SK-N-DZ (cell line): ENCODE data around the gene REPIN1. TPM values are rescaled to one million over a fixed set of nuclear protein-coding genes. Genes with fewer than 3 reads are reported as not detected.

ENCODE experiments used
- DNase-seq: peaks from one replicate; pipeline ENCODE4 v3.0.0-alpha.2; 2015; ENCODE audit warnings: low spot score
- polyA plus RNA-seq, 2 experiments: library from polyadenylated mRNA; depleted of rRNA; stranded (reverse); fragments of >200 nt; gene quantifications; 2 replicates each; pipeline ENCODE4 v1.2.3, GENCODE V29; 2014

The REPIN1 gene
- polyA plus RNA-seq (2014; cell fraction: cytosol; rRNA removed), result 153 and 165 TPM in 2 replicates
- polyA plus RNA-seq (2014; cell fraction: nucleus; rRNA removed), result 147 and 176 TPM in 2 replicates

GRCh38 chr7:150368096-150368883, at the start of gene REPIN1:
REPIN1 (plus strand) TSS chr7:150368822; CDS start chr7:150369712, 890 bp downstream.
- peak; percentile 88 for DNase-seq

DNA sequence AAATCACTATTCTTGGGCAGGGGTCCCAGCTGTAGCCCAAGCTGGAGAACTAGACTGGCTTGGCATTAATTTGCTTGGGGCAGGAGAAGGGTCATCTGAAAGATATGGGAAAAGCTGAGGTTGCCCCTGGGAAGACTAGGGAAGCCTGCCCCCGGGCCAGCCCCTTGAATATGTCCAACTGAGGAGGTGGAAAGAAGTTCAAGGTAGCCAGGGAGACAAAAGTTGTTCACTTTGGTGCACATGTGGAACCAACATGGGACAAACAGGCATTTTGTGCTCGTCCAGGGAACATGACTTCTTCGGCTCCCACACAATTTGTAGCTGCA, 46.9 kb upstream of the REPIN1 start:
- no peak for DNase-seq

- peak; percentile 41 for DNase-seq
Measured at GRCh38 chr7:150322114-150322832, 46.3 kb upstream of the REPIN1 start.

DNA sequence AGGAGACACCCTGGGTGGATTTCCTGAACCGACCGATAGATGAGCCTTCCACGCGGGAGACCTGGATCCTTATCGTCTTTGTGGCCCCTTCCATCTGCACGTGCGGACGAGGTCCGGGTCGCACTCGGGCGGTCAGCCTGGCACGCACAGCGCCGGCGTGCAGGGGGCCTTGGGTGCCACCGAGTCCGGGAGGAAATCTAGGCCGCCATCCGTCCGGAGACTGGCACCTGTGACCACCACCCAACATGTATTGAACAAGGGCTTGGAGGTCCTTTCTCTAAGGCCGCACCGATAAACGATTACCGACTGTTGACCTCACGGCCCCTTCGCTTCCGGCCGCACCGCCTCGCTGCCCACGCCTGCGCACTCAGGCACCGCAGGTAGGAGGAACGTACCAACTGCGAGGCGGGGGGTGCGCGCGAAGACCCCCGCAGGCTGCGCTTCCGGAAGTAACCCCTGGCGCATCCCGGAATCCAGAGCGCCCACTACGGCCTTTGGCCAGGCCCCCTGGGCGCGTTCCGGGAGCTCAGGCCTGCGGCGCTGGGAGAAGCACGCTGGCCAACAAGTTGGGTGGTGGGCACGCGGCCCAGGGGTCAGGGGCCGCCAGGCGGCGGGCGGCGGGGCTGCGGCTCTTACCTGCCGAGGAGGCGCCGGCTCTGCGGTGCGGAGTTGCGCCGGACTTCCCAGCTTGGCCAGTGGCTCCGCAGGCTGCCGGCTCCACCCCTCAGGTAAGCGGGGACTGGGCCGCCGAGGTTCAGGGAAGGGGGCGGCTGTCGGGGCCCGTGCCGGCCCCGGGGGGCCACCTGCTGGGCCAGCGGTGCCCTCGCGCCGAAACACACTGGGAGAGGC, 45.6 kb upstream of the REPIN1 start, which contains the start of the genes ACTR3C and LRRC61:
Gene ACTR3C, minus strand, starts transcription at position 713 of the 849 bp plus-strand sequence. CDS start 28,249 bp downstream, outside the sequence.
Gene LRRC61, plus strand, starts transcription at position 523 of the 849 bp plus-strand sequence. CDS start 13,507 bp downstream, outside the sequence.
- peak; percentile 89 for DNase-seq

DNA sequence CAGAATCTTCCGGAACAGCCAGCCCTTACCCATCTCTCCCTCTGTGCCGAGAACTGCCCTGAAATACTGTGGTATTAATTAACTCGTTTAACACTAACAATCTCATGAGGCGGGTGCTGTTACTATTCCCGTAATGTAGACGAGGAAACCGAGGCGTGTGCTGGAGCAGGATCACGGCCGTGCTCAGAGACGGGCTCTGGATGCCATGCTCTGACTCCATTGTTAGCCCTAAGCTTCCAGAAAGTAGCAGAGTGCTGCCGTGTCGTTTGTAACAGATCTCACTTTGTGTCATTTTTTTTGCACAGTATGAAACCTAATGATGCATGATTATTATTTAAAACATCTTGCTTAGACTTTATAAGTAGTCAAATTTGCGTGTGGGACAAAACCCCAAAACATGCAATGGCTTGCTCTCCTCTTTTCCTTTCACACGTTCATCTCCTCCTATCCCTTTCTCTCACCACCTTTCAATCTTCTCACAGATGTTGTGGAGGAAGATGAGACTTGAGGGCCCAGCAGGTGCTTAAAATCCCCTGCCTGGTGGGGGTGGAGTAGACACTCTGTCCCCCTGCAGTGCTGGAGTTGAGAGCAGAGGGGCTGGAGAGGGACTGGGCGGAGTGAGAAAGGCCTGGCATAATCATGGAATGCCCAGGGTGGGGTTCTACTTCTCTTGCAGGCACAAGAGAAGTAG, 44.8 kb upstream of the REPIN1 start:
- no peak for DNase-seq

DNA sequence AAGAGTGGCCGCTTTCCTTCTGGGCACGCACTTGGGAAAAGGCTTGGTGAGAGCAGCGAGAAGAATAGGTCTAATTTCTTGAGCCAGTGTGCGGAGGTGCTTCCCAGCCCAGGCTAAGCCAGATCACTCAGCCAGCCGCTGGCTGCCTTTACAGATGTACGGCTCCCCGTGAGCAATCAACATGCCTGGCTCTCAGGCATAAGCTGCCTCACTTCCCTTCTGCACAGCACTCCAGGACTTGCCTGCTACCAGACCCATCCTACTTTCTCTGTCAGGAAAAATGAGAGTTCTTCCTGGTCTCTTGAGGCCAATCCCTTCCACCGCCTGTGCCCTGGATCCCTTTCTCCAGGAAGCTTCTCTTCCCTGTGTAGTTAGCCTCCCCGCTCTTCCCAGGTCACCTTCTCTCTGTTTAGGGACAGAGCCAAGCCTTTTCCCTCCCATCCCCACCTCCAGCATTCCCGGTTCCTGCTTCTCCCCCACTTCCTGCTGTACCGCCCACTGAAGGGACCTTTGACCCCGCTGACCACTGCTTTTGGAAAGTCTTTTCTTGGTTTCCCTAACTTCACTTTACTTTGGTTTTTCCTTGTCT, 44.2 kb upstream of the REPIN1 start:
- DNase-seq, result no peak

DNA sequence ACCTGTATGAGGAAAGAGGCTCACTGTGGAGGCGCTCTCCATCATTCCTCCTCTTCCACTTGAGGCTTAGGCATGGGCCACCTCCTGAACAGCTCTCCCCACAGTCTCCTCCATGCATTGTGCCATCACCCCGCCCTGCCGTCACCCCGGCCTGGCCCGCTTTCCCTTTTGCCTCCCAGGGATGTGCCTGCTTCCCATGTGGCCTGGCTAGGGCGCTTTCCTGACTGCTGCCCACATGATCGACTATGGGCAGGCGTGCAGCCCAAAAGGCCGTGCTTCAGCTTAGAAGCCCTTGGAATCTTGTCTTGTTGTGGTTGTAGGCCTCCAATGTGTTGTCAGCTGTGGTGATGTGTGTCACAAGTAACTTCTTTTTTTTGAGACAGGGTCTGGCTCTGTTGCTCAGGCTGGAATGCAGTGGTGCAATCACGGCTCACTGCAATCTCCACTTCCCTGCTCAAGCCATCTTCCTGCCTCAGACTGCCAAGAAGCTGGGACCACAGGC, 43.5 kb upstream of the REPIN1 start:
- DNase-seq, result no peak

GRCh38 chr7:150325901-150326300, 42.7 kb upstream of the REPIN1 start:
- no peak for DNase-seq

GRCh38 chr7:150326657-150327268, 41.9 kb upstream of the REPIN1 start:
- DNase-seq, result no peak

DNA sequence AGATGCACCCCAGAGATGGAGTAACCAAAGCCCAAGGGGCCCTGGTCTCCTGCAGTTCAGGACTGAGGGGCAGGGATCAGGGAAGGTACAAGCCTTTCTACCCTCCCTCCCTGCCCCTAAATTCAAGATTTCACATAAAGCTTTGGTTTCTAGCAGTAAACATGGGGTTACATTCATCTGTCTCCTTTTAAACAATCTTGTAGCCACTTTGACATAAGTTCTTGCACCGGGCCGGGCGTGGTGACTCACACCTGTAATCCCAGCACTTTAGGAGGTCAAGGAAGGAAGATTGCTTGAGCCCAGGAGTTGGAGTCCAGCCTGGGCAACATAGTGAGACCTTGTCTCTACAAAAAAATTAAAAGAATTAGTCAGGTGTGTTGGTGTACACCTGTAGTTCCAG, 41.3 kb upstream of the REPIN1 start:
- no peak for DNase-seq

DNA sequence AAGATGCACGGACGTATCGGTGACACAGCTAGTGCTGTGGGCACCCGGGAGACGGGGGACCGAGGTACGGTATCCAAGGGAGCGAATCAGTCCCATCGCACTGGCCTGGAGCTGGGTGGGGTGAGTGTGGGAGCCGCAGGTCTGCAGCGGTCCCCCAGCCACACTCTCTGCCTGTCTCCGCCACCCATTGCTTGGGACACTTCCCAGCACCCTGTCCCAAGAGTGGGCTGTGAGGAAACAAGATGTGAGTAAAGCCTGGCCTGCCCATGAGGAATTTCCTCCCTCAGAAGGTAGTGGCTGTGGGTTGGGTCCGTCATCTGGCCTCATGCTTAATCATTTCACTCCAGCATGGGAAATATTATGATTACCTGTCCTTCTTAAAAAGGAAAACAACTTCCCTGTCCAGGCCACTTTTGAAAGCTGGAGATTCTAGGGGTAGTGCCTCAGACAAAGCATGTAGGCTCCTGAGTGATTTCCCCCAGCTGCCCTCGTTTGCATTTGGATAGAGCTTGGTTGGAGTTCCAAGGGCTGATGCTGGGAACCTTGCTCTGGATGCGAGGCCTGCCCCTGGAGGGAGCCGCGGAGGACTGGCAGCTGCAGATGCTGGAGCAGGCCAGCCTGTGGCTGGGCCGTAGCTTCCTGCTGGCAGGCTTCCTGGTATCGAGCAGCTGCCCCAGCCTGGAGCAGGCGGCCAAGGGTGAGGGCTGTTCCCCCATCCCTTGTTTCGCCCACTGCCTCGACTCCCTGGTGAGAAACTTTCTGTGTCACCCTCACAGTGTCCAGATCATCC, 39.1 kb upstream of the REPIN1 start:
- DNase-seq, result no peak

- DNase-seq, result no peak
Measured at GRCh38 chr7:150330211-150330885, 38.3 kb upstream of the REPIN1 start.

DNA sequence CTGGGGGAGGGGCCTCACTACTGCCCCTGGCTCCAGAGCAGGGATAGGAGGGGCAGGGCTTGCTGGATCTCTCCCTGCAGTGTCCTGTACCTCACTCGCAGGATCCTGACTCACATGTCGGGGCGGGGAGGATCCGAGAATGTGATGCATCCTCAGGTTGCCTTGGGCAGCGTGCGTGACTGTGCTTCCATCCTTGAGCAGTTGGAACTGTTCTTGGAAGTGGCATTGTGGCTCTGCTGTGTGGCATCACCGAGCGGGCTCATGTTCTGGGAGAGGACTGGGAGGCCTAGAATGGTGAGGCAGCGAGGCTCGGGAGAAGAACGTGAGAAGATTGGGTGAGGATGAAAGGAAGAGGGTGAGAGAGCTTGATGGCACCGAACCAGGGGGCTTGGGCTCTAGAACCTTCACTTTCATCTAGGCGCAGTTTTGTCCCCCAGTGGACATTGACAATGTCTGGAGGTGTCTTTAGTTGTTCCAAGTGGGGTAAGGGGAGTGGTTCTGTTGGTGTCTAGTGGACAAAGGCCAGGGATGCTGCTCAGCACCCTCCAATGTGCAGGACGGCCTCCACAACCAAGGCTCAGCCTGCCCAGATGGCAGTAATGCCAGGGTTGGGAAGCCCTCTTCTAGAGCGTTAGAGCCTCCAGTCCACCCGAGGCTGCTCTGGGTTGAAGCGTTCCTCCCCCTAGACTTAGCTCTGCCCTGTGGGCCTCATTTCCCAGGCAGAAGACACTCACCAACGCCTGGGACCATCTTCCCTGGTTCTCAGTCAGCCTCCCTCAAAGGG, 35.6 kb upstream of the REPIN1 start:
- DNase-seq, result no peak

GRCh38 chr7:150333659-150334058, 35.0 kb upstream of the REPIN1 start:
- DNase-seq, result no peak

GRCh38 chr7:150334108-150334507, 34.5 kb upstream of the REPIN1 start:
- no peak for DNase-seq

GRCh38 chr7:150335108-150335773, 33.4 kb upstream of the REPIN1 start:
- DNase-seq, result no peak

- DNase-seq, result no peak
Measured at GRCh38 chr7:150335774-150336112, 32.9 kb upstream of the REPIN1 start.
